C1 segment of cervical spinal cord (tissue), 14 donors: ENCODE measurements around the gene COMMD8.
A peak's percentile ranks its signal among the peaks of the same experiment; 100 is the strongest.

ENCODE experiments used
- DNase-seq, 14 donors: peaks; one replicate each; lab custom pipeline; 2025; lab: John Stamatoyannopoulos, UW

COMMD8 gene

GRCh38 chr4:47473141-47473750 is 9.7 kb upstream of the COMMD8 start:
- no peak for DNase-seq

GRCh38 chr4:47471591-47471990 is 8.1 kb upstream of the COMMD8 start:
- DNase-seq = no peak

- DNase-seq = no peak
Measured at GRCh38 chr4:47471064-47471463, 7.6 kb upstream of the COMMD8 start.

- DNase-seq = no peak
Measured at GRCh38 chr4:47469951-47470350, 6.4 kb upstream of the COMMD8 start.

DNA sequence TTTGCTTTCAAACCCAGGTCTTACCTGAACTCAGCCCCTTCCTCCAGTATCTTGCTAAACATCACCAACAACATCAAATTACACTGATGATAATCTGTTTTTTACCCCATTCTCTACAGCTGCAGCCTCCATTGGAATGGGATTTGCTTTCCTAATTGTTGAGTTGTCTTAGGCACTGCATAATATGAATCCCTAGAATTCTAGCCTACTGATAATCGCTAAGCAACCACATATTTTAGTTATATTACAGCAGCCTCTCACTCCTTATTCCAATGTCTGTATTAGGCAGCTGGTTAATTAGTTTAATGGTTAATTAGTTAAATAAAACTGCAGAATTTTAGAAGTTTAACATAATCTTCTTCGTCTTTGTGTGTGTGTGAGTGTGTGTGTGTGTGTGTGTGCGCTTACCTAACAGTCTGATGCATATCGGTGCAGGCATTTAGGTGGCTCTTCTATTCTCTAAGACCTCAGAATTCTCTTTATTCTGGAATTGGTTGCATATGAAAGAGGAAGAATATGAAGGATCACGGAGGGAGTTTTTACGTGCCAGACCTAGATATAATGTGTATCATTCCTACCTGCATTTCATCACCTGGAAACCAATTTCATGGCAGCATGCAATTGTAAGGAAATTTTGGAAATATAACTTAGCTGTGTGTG is 5.3 kb upstream of the COMMD8 start:
- no peak for DNase-seq

GRCh38 chr4:47466056-47466785 is 2.7 kb upstream of the COMMD8 start:
- no peak for DNase-seq

DNA sequence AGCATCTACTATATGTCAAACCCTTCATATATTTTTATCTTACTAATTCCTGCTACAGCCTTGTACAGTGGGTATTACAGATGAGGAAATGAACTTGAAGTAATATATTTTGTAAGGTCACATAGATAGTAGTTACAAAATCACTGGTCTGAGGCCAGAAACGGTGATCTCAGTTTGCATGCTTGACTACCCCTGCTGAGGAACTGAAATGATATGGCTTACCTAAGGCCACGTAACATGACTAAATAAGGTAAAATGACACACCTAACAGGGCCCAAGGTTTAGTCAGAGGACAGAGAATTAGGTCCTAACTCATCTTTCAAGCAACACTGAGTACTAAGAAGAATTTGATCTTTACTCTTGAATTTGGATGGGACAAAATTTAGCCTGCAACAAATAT is 1.5 kb upstream of the COMMD8 start:
- DNase-seq = no peak

DNA sequence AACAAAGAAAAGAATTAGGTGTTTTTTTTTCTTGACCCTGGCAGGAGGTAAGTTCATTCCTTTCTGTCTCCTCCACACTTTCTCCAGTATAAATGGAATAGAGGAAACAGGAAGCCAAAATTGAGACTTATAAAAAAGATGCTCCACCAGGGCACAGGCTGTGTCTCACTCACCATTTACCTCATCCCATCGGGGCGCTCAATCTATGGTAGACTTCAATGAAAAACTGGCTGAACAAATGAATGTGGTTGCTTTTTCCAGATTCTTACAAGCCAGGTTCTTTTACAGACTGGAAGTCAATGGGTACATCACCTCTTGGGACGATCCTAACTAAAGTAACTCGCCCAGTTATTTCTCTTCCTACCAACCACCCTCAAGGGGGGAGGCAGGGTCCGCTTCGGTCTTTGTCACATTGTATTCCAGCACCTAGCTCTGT is 685 bp downstream of the COMMD8 start:
- DNase-seq = no peak

DNA sequence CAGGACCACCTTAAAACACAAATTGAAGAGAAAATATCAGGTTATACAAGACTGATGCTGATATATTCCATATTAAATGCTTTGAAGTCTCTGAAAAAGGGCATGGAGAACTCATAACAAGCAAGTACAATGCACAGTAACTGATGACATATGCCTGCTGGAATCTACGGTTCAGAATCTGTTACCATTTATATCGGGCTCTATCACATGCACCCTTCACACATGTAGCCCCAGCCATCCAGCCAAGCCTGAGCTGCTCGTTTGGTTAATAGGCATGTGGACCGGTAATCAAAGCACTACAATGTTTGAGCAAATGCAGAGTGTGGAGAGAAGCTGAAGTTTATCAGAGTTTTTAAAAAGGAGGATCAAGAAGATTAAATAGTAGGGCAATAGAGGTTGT is 11.8 kb downstream of the COMMD8 start:
- DNase-seq = no peak

DNA sequence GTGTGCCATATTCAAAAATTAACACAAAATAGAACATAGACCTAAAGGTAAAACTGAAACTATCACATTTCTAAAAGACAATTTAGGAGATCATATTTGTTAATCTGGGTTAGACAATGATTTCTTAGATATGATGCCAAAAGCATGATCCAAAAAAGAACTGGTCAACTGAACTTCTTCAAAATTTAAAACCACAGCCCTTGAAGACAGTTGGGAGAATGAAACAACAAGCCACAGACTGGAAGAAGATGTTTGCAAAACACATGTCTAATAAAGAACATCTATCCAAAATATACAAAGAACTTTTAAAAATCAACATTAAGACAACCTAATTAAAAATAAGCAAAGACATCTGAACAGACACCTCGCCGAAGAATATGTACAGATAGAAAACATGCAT is 19.5 kb downstream of the COMMD8 start:
- DNase-seq = no peak

DNA sequence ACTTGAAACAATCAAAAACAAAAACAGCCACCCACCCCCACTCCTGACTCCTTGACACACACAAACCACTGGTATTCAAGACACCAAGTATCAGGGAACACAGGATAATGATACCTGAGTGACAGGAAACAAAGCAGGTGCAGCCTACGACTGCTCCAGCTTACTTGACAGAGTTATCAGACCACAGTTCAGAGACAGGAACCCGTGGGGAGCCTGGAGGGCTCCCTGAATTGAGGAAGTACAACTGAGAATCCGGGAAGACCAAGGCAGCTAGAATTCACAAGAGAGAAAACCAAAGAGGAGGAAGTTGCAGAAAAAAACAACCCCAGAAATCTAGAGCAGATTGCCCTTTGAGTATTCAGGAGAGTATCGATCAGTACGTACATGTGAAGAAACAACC is 20.5 kb downstream of the COMMD8 start:
- peak in 5 of 14 donors; percentile 1 to 21 (median 8) for DNase-seq

DNA sequence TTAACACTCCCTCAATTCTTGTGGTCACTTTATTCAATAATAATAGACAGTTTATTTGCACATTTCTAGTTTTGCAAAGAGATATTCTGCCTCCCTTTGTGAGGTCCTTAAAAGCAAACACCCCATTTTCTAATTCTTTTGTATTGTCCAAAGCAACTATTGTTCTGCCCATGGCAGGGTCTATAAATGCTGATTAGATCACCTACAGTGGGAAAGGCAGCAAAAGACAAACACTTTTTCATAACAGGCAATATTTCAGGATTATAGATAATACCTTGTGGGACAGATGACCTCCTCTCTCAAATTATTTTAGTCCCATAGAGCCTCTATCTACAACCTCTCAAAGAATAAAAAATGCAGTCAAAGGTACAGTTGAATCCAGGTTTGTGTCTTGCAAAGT is 28.6 kb downstream of the COMMD8 start:
- DNase-seq = no peak

DNA sequence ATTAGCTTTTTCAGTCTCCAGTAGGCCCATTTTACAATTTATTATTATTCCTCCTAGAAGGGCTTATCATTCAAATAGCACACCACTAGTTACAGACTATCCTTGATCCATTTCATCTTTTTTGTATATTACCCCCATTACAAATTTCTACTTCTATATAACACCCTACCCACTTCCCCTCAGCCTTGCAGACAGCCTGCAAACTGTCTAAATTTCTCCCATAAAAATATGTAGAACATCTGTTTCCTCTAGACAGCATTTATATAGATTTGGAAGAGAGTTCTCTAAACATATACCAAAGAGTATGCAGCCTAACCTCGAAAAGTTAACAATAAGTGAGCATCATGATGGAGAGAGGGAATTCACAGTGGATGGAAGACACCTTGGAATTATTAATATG is 30.8 kb downstream of the COMMD8 start:
- no peak for DNase-seq

- DNase-seq = no peak
Measured at GRCh38 chr4:47427935-47428334, 35.6 kb downstream of the COMMD8 start.

DNA sequence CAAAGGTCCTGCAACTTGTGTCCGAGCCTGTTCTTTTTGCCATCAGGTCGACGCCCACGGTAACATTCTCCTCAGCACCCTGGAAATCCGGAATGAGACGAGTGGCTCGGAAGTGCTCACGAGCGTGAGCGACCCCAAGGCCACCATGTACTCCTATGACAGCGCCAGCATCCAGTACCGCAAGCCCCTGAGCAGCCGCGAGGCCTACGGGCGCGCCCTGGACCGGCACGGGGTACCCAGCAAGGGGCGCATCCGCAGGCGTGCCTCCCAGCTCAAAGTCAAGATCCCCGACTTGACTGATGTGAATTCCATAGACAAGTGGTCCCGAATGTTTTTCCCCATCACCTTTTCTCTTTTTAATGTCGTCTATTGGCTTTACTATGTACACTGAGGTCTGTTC is 37.9 kb downstream of the COMMD8 start:
- DNase-seq = no peak

DNA sequence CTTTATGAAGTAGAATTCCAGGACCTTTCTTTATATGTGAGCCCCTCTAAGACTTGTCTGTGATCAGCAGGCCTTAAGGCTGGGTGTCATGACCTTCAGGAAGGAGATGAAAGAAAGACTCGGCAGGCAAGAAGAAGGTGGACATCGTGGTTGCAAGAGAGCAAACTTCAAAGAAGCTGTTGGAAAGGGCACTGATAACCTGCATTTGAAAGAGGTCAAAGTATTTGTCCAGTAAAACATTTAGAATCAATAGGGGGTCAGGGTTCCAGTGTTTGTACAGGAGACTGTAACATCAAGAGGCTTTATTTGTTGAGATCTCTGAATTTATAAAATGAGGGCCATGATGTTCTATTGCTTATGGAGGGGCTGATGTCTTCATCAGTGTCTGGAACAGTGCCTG is 44.2 kb downstream of the COMMD8 start:
- DNase-seq = no peak

- DNase-seq = no peak
Measured at GRCh38 chr4:47418147-47418546, 45.4 kb downstream of the COMMD8 start.

DNA sequence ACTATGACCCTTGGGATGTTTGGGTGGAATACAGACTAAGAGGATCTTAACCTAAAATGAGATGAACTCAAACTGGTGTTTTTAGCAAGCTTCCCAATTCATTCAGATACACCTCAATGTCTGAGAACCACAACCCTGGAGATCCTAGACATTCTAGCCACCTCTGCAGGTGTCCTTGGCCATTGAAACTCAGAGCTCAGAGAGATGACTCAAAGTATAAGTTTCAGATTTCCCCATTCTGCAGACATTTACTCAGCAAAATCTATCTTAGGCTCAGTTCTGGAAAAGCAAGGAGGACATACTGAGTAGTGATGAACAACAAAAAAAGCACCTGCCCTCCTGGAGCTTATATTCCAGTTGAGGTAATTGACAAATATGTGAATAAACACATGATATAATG is 47.8 kb downstream of the COMMD8 start:
- DNase-seq = no peak

DNA sequence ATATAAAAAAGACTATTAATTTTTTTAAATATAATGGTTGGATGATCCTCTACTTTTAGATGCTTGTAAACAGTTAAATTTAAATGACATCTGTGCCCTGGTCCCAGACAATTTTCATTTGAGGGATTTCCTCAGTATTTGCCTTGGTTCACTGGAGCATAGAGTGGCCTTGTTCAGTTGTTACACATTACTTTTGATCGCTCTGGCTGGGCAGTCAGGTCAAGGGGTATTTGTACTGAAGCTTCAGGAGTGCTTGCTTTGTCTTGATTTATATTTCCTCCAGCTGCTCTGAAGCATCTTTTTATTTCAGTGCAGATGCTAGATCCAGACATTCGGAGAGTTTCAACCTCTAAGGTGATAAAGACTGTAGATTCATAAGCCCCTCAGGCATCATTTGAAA is 50.0 kb downstream of the COMMD8 start:
- DNase-seq = no peak

GRCh38 chr4:47410271-47410670 is 53.2 kb downstream of the COMMD8 start:
- no peak for DNase-seq

DNA sequence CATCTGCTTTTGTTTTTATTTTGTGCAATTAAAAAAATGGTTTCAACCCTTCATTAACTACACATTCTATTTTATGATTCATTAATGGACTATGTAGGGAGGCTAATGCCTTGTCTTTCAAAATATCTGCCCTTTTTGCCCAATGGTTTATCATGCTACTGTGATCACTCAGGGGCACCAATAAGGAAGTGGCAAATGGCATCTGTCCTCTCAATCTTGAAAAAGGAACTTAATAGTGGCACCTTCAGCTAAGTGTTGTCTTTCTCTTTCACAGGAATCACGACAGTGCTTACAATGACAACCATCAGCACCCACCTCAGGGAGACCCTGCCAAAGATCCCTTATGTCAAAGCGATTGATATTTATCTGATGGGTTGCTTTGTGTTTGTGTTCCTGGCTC is 57.1 kb downstream of the COMMD8 start:
- DNase-seq = no peak
